Measurements from ENCODE around the gene WFIKKN1. TPM values are rescaled to one million over a fixed set of nuclear protein-coding genes. Genes with fewer than 3 reads are reported as not detected.

Gene WFIKKN1
- total and polyA plus RNA-seq, 8 donors: 0.11 to 1.4 (median 0.52) TPM

GRCh38 chr16:647173-647902, 16.6 kb downstream of the WFIKKN1 start:
- Histone ChIP-seq H3K4me1 (peaks cover 31 to 71% of the 10 kb centered on the region in 2 donors), H3K36me3 (peaks cover 0 to 23% of the 10 kb centered on the region in 2 donors), H3K27me3 (no peaks in the 10 kb centered on the region), H3K9me3 (no peaks in the 10 kb centered on the region), H3K27ac (no peak overlapping the region), H3K4me3 (peak overlapping the region in 1 of 2 donors; percentile 90)
- intact Hi-C loops (cut with DNase I): no loop called here
- TF ChIP-seq CTCF (IDR thresholded peaks at IDR 0.05): no peak
- no peak for DNase-seq
- ATAC-seq: no peak

DNA sequence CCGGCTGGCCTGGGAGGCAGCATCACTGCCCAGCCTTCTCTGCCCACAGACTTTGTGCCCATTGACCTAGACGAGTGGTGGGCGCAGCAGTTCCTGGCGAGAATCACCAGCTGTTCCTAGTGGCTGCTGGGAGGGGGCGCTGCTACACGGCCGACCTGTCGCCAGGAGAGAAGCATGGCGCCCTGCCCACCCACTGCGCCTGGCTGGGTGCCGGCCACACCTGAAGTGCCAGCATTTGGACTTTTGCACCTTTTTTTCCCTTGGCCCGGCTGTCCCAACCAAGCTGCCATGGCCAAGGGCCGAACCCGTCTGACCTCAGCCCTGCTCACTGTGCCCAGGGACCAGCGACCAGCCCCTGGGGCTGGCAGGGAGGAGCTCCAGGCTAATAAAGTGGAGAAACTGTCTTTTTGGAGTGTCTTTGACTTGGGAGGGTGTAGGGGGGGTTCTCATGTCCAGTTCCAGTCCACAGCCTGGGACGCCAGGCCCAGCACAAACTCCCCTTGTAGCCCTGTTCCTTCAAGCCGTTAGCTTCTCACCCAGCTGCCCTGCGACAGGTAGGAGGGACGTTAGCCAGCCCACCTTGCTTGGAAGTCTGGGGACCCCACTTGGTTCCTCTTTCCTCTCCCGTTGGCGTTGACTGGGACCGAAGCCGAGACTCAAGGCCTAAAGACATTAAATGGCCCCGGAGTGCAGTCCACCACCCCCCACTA, 17.4 kb downstream of the WFIKKN1 start:
- Histone ChIP-seq H3K36me3 (peaks cover 0 to 30% of the 10 kb centered on the region in 2 donors), H3K4me1 (peaks cover 22 to 62% of the 10 kb centered on the region in 2 donors), H3K4me3 (peak overlapping the region; percentile 79 to 90), H3K9me3 (no peaks in the 10 kb centered on the region), H3K27me3 (no peaks in the 10 kb centered on the region), H3K27ac (peak overlapping the region; percentile 83 to 88)
- peak; percentile 13 to 40 for TF ChIP-seq CTCF (IDR thresholded peaks at IDR 0.05)
- intact Hi-C loops (cut with DNase I): no loop called here
- DNase-seq (no peak), ATAC-seq (peak; percentile 44)

DNA sequence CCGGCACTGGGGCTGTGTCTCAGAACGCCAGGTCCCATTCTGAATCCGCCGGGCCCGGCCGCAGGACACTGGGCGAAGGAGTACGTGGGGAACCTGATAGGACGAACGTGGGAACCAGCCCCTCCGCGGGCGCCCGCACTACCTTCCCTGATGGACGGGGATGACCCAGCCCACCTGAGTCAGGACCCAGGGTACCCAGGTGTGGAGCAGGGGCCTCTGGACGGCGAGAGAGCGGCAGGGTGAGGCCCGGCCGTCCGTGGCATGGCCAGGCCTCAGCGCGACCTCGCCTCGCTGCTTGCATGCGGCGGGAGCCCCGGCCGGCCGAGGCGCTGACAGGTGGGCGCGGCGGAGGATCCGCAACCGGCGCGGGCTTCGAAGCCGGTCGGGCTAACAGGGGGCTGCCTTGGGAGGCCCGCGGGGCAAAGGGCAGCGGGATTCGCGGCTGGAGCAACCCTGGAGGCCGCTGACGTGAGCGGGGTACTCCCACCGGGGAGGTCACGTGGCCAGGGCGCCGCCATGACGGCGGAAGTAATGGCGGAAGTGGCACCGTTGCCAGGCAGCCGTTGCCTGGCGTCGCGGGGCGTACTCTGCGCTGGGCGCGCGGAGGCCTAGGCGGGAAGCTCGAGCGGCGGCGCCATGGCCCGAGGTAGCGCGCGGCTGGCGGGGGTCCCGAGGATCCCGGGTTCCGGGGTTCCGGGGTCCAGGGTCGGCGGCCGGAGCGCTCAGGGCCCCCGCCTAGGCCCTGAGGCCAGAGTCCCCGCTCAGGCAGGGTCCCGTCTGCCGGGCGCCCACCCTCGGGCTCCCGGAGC, 18.2 kb downstream of the WFIKKN1 start, which contains the start of gene WDR90:
TSS of gene WDR90 (plus strand) at position 585 of the 809 bp plus-strand sequence. CDS start at position 637, 52 bp downstream.
- Histone ChIP-seq H3K9me3 (no peaks in the 10 kb centered on the region), H3K27me3 (no peaks in the 10 kb centered on the region), H3K4me1 (peaks cover 19 to 54% of the 10 kb centered on the region in 2 donors), H3K27ac (peak within 1 kb of the TSS; percentile 83 to 88), H3K4me3 (peak within 1 kb of the TSS; percentile 79 to 90), H3K36me3 (peaks cover 0 to 35% of the 10 kb centered on the region in 2 donors)
- ATAC-seq (peak; percentile 92), DNase-seq (peak; percentile 86 to 98 (median 95))
- intact Hi-C loops (cut with DNase I): no loop called here
- no peak for TF ChIP-seq CTCF (IDR thresholded peaks at IDR 0.05)

GRCh38 chr16:649631-650030, 18.8 kb downstream of the WFIKKN1 start:
- H3K4me1 ChIP-seq: peaks cover 19 to 53% of the 10 kb centered on the region in 2 donors
- intact Hi-C loops (cut with DNase I): no loop called here
- peaks cover 0 to 34% of the 10 kb centered on the region in 2 donors for H3K36me3 ChIP-seq
- TF ChIP-seq CTCF (IDR thresholded peaks at IDR 0.05): no peak
- H3K4me3 ChIP-seq: peak overlapping the region; percentile 79 to 90
- ATAC-seq (no peak), DNase-seq (no peak)
- no peaks in the 10 kb centered on the region for H3K9me3 ChIP-seq
- no peaks in the 10 kb centered on the region for H3K27me3 ChIP-seq
- peak overlapping the region in 1 of 2 donors; percentile 88 for H3K27ac ChIP-seq

Data from left lung (tissue), 10 donors.